Mesenteric fat pad (tissue), 1 donor: Measurements from ENCODE around the gene LRRC49. TPM values are rescaled to one million over a fixed set of nuclear protein-coding genes. Genes with fewer than 3 reads are reported as not detected.
"Not testable (repeated sequence)": the region's sequence is repeated elsewhere in the genome, so short reads cannot be mapped to it uniquely, and the experiment has no call there.

Experiments used
- DNase-seq: peaks from one replicate; pipeline ENCODE4 v3.0.0-alpha.2; 2020; ENCODE audit warnings: low spot score
- total RNA-seq: library from RNA; stranded (reverse); fragmentation: NEBNext Ultra II Directional; extraction: Animal tissue kit (Norgen Biotek cat#: 25700); gene quantifications from one replicate; pipeline ENCODE4 v1.2.1, GENCODE V29; 2021
- donor health status: DM: yes; HTN: yes; CAD: no.

LRRC49 gene
- total RNA-seq, 1 donor from 2014 or later, result 4.0 TPM

GRCh38 chr15:70922119-70922518 lies 29.5 kb downstream of the LRRC49 start:
- no peak for DNase-seq

- DNase-seq, result no peak
Observed at GRCh38 chr15:70923311-70924080, 30.9 kb downstream of the LRRC49 start.

GRCh38 chr15:70926914-70927313 lies 34.3 kb downstream of the LRRC49 start:
- not testable (repeated sequence) for DNase-seq

- DNase-seq, result no peak
Observed at GRCh38 chr15:70931821-70932220, 39.2 kb downstream of the LRRC49 start.

DNA sequence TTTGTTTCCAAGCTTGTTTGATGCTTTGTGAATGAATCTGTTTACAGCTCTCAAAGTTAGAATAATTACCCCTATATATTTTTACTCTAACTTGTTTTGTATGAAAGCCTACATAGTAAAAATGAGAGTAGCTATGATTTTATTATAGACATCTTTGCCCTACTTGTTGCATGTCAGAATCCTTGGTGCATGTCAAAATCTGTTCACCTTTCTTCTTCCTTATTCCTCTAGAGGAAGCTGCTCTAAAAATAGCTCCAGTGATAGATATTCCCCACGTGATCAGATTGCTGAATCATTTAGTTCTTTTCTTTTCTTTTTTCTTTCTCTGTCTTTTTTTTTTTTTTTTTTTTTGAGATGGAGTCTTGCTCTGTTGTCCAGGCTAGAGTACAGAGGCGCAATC lies 39.8 kb downstream of the LRRC49 start:
- no peak for DNase-seq

DNA sequence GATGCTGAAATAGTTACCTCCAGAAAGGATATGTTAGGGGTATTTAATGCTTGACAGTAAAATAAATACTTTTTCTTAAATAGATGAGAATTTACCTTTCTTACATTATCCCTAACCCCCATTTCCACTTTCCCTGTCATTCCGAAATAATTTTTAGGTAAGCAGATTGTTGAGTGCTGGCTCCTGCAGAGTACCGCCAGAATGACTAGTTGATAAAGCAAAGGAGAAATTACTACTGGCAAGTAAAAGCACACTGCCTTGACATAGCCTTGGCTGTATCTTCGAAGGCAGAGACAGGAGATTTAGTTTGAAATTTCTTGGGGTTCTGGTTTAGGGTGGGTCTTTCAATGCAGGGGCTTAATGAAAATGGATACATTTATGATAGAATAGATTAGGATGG lies 40.8 kb downstream of the LRRC49 start:
- no peak for DNase-seq

DNA sequence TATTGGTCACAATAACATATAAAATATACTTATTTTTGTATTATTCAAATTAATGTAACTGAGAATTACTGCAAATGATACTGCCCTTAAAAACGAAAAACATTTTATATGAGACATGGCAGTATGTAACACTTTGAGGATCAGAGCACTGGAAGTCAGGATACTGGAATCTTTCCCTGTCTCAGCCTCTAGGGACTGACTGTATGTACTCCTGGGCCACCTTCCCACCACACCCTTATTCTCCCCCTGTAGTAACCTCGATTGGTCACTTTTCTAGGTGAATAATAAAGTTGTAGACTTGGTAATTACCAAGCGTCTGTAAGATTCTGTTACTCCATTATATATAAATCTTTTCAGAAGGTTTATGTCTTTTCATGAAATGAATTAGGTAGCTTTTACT lies 43.0 kb downstream of the LRRC49 start:
- no peak for DNase-seq

DNA sequence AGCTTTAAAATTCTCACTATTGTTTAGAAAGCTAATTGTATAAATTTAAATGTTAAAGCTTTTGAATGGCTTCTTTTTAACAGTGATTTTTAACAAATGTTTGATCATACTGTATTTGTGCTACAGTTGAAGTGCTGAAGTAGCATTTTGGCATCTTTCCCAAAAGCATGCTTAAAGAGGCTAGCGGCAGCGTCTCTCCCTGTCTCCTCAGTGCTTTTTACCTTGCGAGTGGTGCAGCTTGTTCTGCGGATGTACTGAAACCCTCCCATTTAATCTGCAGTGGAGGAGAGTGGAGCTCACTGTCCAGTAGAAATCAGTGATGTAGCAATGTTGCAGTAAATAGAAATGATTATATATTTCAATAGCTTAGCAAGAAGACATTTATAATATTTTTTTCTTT lies 43.7 kb downstream of the LRRC49 start:
- DNase-seq, result no peak

DNA sequence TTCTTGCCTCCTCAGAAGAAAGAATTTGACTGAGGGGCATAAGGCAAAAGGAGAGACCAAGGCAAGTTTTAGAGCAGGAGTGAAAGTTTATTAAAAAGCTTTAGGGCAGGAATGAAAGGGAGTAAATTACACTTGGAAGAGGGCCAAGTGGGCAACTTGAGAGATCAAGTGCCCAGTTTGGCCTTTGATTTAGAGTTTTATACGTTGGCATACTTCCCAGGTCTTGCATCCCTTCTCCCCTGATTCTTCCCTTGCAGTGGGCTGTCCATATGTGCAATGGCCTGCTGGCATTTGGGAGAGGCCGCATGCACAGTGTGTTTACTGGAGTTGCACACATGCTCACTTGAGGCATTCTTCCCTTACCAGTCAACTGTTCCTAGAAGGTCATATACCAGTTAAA lies 50.7 kb downstream of the LRRC49 start:
- DNase-seq, result not testable (repeated sequence)

DNA sequence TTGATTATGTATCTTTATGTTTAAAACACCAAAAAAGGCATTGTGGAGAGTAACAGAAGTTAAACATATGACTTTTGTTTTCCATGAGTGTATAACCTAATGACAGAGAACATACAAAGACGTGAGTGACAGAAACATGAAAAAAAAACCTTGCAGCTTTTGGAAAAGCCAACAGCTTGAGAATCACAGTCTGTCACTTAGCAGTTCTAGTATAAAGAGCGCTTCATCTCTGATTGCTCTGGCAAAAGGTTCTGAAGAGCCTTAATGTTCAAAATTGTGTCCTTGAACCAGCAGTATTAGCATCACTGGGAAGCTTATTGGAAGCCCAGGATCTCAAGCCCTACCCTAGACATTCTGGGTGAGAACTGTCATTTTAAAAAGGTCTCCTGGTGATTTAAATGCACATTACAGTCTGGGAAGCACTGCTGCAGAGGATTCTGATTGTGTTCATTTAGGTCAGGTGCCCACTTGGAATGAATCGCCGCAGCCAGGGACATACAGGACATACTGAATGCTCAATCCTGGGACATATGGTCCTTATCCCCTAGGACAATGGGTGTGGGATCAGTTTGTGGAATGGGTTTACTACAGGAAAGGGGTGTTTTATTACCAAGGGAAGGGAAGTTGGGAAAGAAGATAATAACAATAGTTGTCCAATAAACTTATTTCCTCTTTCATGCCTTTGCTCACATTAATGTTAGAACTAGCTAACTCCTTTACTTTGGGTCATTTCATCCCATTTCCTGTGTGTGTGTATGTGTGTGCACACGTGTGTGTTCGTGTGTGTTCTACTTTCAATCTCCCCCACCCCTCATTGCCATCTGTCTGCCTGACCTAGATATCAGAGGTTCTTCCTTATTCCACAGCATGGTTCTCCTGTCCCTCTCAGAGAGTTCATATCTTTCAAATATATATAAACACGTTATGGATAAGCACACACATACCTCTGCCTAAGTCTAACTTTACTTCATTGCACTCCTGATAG lies 55.0 kb downstream of the LRRC49 start:
- DNase-seq, result no peak

GRCh38 chr15:70950953-70951352 lies 58.3 kb downstream of the LRRC49 start:
- DNase-seq, result no peak

DNA sequence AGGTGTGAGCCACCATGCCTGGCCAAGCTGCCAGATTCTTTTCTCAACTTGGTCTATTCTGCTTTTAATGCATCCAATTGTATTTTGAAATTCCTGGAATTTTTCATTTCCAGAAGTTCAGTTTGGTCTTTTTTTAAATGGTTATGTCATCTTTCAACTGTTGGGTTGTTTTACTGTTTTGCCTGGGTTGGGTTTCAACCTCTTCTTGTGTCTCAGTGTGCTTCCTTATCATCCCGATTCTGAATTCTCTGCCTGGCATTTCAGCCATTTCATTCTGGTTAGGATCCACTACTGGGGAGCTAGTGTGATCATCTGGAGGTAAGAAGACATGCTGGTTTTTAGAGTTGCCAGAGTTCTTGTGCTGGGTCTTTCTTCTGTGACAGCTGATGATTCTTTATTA lies 61.5 kb downstream of the LRRC49 start:
- DNase-seq, result no peak

DNA sequence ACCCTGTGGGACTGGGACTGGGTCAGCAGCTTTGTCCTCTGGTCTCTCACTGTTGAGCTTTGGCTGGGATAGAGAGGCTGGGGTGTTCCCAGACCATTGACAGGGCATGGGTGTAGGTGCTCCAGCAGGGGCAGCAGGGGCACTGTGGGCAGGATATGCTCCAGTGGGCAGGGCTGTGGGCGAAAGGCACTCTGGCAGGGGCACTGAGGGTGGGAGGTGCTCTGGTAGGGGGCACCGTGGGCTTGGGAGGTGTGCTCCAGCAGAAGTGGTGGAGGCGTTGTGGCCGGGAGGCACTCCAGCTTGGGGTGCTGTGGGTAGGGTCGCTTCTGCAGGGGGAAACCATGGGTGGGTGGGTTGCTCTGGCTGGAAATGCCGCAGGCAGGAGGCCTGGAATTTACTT lies 62.1 kb downstream of the LRRC49 start:
- no peak for DNase-seq

GRCh38 chr15:70955151-70955550 lies 62.5 kb downstream of the LRRC49 start:
- no peak for DNase-seq

GRCh38 chr15:70956201-70956995 lies 63.8 kb downstream of the LRRC49 start:
- DNase-seq, result no peak

GRCh38 chr15:70962084-70962483 lies 69.5 kb downstream of the LRRC49 start:
- no peak for DNase-seq

GRCh38 chr15:70963199-70963598 lies 70.6 kb downstream of the LRRC49 start:
- DNase-seq, result no peak

- no peak for DNase-seq
Observed at GRCh38 chr15:70964058-70964457, 71.4 kb downstream of the LRRC49 start.

DNA sequence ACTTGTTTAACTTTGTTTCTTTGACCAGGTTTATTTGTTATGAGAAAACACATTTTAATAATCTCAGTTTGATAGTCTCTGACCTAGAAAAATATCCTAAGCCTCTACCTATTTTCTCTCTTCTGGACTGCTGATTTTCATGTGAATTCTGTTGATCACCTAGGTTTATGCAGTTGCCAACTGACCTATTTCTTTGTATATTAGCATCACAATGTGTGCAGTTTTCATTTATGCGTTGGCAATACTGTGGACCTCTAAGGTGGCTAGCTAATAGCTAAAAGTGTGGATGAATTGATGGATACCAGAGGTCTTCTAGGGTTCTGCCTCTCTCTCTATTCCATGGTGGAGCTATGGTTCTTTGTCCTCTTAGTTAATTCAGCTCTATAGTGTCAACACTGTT lies 72.1 kb downstream of the LRRC49 start:
- DNase-seq, result no peak

- no peak for DNase-seq
Observed at GRCh38 chr15:70967646-70968045, 75.0 kb downstream of the LRRC49 start.
